CD4-positive, alpha-beta T cell treated with Interleukin-17A for 1 hour (primary cell): ENCODE results near the gene IFIT2.
"Not testable (repeated sequence)": the region's sequence is repeated elsewhere in the genome, so short reads cannot be mapped to it uniquely, and the experiment has no call there.

Experiments used
- DNase-seq: peaks from one replicate; pipeline ENCODE4 v3.0.0-alpha.2; 2020

The IFIT2 gene, protein sequence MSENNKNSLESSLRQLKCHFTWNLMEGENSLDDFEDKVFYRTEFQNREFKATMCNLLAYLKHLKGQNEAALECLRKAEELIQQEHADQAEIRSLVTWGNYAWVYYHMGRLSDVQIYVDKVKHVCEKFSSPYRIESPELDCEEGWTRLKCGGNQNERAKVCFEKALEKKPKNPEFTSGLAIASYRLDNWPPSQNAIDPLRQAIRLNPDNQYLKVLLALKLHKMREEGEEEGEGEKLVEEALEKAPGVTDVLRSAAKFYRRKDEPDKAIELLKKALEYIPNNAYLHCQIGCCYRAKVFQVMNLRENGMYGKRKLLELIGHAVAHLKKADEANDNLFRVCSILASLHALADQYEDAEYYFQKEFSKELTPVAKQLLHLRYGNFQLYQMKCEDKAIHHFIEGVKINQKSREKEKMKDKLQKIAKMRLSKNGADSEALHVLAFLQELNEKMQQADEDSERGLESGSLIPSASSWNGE

DNA sequence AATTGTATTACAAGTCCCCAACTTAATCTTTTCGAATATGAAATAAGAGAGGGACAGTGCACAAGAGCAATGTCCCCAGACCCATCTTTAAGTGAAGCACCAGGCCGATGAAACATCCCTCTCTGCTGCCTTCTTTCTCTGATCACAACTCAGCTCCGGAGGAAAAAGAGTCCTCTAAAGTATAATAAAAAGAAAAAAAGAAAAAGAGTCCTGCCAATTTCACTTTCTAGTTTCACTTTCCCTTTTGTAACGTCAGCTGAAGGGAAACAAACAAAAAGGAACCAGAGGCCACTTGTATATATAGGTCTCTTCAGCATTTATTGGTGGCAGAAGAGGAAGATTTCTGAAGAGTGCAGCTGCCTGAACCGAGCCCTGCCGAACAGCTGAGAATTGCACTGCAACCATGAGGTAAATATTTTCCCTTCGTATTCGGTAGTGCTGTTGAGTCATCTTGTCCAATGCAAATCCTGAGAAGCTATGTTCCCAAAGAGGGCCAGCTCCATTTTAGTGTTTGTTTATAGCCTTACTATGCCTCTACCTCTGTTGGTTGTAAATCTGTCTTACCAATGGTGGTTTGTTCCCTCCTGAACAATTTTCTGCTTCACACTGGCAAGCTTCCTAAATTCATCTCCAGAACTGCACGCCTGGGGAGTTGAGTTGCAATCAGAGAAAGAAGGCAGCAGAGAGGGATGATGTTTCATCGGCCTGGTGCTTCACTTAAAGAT, at the start of gene IFIT2:
TSS of gene IFIT2 (plus strand) at position 326 of the 725 bp plus-strand sequence. CDS start at position 404, 78 bp downstream.
- DNase-seq, result peak; percentile 80

DNA sequence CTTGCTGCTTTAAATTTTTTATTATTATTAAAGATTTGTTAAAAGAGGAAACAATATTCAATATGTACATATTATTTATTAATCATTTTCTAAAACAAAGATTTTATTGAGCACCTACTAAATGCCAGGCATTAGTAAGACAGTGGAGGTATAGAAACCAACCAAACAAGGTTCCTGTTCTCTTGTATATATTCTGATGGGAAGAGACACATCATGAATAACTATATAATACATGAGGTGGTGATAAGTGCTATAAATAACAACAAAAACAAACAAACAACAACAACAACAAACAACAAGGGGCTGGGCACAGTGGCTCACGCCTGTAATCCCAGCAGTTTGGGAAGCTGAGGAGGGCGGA, 49.6 kb upstream of the IFIT2 start:
- no peak for DNase-seq

DNA sequence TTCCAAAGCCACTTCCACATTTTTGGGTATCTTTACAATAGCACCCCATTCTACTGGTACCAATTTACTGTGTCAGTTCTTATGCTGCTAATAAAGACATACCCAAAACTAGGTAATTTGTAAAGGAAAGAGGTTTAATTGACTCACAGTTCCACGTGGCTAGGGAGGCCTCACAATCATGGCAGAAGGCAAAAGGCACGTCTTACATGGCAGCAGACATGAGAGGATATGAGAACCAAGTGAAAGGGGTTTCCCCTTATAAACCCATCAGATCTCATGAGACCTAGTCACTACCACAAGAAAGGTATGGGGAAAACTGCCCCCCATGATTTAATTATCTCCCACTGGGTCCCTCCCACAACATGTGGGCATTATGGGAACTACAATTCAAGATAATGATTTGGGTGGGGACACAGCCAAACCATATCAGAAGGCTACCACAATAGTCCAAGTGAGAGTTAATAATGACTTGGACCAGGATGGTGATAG, 46.7 kb upstream of the IFIT2 start:
- DNase-seq, result not testable (repeated sequence)

DNA sequence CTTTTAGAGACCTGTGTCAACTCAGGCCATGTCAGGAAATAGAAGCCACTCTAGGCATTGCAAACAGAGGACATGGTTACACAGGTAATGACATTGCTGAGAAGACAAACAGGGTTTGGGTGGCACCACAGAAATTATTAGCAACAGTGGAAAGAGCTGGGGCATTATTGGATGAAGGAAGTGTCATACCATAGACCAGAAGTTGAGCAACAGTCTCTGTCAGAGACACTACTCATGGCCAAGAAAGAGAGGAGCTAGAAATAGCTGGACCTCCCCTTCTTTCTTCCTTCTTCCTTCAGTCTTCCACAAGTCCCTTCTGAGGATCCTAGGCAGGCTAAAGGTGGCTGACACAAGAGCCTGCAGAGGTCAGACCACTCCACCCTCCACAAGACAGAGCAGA, 46.1 kb upstream of the IFIT2 start:
- no peak for DNase-seq

DNA sequence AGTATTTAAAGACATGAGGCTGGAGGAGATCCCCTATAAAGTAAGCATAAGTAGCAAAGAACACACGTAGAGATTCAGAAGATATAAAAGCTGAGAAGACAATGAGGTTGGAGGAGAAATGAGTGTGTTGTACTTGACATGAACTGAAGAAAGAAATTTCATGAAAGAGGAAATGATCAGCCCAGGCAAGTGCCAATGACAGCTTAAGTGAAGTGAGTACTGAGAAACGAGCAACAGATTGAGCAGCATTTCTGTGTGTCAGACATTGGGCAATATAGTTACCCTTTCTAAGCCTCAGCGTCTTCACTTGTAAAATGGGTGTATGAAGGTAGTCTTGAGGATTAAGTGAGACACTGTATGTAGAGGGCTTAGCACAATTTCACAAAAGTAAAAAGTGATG, 45.5 kb upstream of the IFIT2 start:
- DNase-seq, result no peak

DNA sequence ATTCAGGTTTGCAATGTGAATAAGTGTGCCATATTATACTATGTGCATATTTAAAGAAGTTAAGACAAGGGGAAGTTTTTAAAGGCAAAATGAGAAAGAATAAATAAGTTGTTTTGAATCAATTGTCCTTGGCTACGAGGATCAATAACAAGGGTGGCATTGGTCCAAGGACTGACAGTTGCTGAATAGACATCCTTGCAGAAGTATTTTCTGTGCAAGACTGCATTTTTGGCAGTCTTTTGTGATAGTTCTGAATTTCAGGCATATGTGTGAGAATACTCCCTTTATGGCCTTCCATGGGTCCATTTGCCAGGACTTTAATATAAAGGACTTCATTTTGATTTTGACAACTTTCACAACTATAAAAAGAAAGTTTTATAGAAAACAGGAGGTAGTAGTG, 44.9 kb upstream of the IFIT2 start:
- DNase-seq, result no peak

DNA sequence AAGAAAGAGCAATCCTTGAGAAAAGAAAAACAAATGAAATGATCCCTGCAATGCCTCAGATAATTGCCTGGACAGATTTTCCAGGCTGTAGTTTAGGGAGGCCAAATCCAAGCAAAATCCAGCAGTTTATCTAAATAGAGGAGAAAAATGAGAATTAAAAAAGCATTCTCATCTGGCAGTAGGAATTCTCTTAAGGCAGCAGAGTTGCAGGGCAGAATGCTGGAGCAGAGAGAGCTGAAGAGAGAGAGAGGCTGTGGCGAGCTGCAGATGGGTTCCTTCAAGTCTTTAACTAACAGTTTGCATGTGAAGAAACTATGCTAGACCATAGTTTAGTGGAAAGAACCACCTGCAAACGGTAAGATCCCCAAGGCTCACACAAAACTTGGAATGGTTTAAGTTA, 44.3 kb upstream of the IFIT2 start:
- DNase-seq, result no peak

DNA sequence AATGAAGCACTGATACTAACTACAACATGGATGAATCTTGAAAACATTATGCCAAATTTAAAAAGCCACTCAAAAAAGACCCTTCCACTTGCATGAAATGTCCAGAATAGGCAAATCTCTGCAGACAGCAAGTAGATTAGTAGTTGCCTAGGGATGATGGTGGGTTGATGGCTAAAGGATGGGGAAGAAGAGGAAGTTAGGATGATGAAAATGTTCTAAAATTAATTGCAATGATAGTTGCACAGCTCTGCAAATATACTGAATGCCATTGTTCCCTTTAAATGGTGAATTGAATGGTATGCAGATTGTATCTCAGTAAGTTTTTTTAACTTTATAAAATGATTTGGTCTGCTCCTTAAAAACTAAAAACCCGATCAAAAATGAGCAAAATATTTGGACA, 43.0 kb upstream of the IFIT2 start:
- DNase-seq, result no peak

DNA sequence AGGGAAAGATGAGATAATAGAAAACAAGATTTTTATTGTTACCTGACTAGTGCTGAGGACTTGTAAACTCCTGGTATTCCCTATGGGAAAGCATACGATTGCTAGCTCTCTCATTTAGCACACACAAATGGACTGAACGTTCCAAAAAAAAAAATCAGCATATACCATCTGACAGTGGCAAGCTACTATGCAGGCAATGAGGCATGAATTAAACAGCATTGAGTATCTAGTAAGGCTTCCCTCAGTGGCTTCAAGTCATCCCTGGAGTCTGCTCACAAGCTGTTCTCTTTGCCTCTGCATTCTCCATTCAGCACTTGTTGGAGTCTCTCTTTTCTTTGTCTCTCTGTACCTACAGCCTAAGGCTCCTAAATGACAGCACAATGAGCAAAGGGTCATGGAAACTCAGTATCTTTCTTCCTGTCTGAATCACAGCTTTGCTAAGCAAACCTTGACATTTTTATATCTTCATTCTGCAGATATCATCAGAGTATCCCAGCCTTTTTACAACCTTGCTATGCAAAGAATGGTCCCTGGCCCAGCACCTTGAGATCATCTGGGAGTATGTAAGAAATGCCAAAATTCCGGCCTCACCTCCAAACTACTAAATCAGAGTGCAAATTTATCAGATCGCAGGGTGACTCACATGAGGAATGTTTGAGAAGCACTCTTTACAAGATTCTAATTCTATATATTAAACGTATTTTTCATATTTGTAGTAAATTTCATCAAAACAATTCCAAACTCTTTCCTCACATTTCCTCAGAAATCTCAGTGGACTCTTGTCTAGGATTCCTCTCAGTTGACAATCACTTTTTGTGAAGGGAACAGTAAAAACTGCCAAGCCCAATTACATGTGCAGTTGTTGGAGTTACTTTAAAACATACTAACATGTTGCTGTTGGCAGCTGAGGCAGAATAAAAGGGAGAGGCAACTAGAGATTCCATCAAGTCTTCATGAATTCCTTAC, 39.5 kb upstream of the IFIT2 start:
- no peak for DNase-seq

DNA sequence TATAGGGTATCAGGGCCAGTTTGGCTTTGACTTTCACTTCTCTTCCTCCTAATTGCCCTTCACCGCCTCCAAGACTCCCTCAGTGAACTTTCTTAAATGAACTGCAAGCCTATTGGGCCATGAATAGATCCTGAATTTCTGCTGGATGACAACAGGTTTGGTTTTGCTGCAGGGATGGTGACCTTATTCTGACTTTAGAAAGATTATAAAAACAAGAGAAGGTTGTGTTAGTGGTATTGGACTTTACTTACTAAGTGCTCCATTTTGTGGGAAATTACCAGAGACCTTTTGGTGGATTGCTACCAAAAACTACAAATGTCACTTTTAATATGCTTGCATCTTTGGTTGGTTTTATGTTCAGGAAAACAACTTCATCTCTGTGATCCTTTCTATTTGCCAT, 38.8 kb upstream of the IFIT2 start:
- no peak for DNase-seq

DNA sequence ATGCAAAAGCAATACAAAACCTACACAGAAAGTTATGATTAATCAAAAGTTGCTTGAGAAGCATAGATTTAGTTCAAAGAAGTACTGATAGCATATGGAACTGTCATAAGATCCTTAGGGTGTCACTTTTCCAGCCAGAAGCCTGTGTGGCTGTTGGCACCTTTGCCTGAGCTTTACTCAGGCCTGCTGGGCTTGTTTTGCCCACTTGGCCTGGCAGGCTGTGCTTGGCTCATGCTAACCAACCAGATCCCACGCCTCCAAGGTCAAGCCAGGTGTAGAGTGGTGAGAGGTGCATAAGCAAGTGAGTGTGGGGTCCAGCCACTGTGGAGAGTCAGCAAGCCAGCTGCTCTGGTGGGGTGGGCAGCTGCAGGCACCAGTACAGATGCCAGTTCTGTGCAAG, 38.3 kb upstream of the IFIT2 start:
- no peak for DNase-seq

DNA sequence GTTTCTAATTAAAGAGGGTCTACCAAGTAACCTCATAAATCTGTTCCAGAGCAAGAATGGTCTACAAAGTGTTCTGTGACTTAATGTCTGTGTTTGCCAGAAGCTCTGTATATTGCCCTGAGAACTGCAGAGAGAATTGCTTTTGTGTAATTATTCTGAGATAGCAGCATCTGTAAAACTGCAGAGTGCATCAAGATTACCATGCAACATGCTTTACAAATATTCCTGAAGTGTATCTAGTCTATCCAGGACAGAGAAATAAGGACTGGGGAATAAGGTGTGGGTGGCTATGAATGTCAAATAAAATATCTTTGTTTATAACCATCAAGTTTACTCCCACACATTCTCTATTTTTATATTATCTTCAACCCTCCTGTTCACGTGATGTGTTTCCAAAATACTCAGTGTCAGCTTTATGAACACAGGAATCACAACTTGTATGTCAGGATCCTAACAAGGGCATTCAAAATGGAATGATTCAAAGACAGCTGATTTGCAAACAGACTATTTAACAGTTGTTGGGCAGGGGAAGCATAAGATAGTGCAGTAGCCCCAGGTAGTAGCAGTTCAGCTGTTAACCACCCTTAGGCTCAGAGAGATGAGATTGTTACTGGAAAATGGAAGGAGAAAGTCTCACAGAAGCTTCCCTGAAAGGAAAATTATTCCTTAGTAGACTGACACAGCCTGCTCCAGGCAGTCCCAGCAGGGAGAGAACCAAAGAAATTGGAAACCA, 35.0 kb upstream of the IFIT2 start:
- no peak for DNase-seq

DNA sequence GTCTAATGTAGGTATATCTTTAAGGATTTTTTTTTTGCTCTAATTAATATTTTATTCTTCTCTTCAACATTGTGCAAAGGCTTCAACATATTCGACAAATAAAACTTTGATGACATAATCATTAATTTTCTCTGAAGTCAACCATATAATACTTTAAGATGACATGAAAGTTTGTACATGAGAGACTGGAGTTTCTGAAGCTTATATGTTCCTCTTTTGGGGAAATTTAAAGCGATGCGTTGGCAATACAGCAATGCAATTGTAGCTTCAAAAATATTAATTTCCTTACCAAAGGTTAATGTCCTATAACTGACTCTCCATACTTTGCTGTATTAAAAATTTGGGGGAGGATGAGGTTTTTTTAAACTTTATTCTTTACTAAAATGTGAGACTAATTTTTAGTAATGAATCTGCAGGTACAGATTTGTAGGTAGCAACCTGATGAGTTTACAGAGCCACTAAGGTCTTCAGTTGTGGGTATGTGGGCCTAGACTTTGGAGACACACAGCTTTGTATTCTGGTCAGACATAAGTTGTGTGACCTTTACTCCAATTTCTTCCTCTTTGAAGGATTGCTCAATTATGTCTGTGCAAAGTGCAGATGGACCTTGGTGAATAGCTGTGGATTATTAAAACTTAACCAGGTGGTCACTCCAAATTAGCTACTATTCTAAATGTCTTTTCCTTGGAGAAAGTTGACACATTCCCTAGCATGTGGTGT, 32.3 kb upstream of the IFIT2 start:
- DNase-seq, result no peak

DNA sequence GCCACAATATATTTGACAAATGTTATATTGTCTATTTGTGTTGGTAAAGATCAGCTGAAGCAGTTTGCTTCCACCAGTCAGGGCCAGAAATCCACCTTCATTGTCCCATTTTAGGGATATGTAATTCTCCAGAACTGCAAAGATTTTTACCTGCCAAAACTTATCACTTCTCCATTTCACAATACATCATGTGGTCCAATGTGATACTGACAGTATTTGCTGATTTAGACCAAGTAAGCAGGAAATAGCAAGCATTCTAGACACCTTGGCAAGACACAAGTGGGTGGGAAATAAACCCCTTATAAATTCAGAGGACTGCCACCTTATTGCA, 31.7 kb upstream of the IFIT2 start:
- no peak for DNase-seq

DNA sequence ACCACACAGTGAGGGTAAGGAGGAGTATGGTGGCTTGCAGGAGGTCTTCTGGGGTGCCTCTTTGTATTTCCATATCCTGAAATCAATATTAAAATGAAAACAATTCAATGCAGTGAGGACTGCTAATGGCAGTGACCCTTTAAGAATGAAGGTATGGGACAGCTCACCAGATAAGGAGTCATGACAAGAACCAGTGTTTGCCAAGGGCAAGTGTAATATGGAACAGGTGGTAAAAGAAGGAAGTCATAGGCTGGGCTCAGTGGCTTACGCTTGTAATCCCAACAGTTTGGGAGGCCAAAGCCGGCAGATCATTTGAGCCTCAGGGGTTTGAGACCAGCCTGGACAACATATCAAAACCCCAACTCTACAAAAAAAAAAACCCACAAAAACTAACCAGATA, 30.3 kb upstream of the IFIT2 start:
- DNase-seq, result no peak

DNA sequence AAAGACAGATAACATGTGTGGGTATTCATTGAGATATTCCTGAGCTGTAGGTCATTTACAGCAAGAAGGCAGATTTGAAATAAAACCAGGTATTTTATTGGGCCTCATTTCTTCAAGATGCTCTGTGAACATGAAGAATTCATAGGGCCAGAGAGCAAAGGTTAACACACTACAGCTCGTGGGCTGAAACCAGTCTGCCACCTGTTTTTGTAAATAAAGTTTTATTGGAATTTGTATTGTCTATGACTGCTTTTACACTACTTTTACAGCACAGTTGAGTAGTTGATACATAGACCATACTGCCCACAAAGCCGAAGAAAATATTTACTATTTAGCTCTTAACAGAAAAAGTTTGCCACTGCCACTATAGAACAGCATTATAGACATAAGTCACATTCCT, 28.2 kb upstream of the IFIT2 start:
- DNase-seq, result no peak

DNA sequence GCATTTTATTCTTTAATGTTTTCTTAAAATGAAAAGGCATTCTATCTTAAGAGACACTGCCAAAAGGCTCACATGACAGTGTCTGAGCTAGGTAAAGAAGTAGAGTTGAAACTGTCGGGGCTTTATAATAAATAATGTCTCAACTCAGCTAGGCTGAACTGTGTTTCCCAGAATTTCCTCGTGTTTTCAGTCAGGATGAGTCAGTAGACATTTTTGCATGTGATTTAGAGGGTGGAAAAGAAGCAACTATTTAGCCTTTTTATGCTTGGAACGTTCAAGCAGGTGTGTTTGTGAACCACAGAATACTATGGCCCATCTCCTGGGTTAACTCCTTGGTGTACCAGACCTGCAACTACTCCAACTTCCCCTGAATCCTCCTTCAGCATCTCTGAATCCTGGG, 26.9 kb upstream of the IFIT2 start:
- no peak for DNase-seq

DNA sequence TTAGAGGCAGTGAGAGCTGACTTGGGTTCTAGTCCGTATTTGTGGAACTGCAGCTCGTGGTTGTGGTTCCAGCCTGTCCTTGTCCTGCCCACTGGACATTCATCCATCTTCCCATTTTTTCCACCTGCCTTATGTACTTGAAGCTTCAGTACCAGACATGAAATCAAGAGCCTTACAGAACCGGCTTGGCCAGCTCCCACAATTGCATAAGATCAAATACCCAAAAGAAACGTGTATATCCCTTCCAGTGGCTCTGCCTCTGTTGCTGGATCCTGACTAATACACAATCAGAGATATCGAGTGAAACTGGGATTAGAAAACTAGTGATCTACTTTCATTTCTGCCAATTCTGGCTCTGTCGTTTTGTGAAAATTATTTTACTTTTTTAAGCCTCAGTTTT, 26.5 kb upstream of the IFIT2 start:
- DNase-seq, result no peak

DNA sequence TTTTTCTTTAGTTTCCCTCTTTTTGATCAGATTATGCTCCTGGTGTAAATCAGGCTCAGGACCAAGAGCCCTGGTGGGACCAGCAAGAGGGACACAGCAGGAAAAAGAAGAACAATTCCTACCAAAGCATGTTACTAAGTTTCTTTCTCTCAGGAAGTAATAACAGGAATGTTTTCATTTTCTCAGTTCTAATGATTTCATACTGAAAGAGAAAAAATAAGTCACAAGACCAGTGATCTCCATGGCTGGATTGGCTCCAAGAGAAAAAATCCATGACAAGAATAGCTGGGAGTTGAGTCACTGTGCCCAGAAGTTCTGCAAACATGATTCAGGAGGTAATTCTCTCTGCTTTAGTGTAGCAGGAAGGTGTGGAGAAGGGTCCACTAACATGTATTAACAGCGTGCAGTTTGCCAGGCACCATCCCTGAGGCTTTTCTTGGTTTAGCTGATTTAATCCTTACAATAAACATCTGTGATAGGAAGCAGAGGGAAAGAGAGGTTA, 23.8 kb upstream of the IFIT2 start:
- DNase-seq, result no peak

DNA sequence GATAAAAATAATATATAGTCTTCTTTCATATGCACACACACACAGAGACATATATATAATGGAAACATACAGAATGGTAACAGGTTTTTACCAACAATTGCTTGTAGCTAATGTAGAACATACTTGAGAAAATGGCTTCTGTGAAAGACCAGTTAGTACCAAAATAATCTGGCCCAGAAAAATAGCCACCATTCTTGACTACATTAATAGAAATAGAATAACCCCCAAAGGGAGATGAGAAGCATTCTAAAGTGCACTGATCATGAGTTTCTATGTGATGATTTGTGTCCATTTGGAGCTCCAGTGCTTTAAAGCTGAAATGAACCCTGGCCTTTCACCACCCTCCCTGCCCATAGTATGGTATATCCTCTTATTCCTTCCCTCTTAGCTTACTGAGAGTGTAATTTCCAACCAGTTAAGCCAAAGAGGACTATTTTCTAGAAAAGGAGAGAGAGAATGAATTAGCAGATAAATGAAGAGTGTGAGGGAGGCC, 22.9 kb upstream of the IFIT2 start:
- no peak for DNase-seq

DNA sequence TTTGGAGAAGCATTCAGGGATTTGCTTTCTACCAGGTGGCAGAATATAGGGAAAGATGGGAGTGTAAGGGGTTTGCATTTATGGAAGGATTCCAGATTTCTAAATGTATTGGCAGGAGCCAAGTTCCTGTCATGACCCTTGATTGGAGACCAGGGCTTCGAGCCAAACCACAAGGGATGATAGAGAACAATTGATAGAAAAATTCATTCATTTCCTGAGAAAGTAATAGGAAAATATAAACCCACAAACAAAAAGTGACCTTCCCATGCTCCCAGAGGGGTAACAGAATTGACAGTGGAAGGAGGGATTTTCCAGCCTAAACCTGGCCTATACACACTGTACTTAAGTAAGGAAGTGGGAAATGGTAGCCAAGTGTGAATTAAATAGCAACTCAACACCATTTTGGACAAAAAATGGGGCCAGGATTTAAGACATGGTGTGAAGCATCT, 22.4 kb upstream of the IFIT2 start:
- no peak for DNase-seq
